HG02852 (cell line): ENCODE results near the gene PYGO1.
"Not testable (repeated sequence)": the region's sequence is repeated elsewhere in the genome, so short reads cannot be mapped to it uniquely, and the experiment has no call there.

Experiments
- ATAC-seq: cut with Tn5 transposase; IDR thresholded peaks from one replicate; pipeline ENCODE4 v1.9.1; 2021; ENCODE audit warnings: mild to moderate bottlenecking, moderate library complexity; ENCODE audit not compliant: unreplicated experiment

PYGO1 gene

GRCh38 chr15:55513621-55514413 lies 74.3 kb downstream of the PYGO1 start:
- not testable (repeated sequence) for ATAC-seq

- ATAC-seq: no peak
These were observed 75.0 kb downstream of the PYGO1 start for GRCh38 chr15:55513152-55513551.

GRCh38 chr15:55507567-55507966 lies 80.6 kb downstream of the PYGO1 start:
- ATAC-seq: no peak

GRCh38 chr15:55505407-55505806 lies 82.7 kb downstream of the PYGO1 start:
- not testable (repeated sequence) for ATAC-seq

- no peak for ATAC-seq
These were observed 89.0 kb downstream of the PYGO1 start for GRCh38 chr15:55499151-55499550.

- peak; percentile 99 for ATAC-seq
These were observed 89.8 kb downstream of the PYGO1 start for GRCh38 chr15:55498109-55498938.

GRCh38 chr15:55496716-55497115 lies 91.4 kb downstream of the PYGO1 start:
- ATAC-seq: no peak

- ATAC-seq: no peak
These were observed 93.2 kb downstream of the PYGO1 start for GRCh38 chr15:55494931-55495330.

GRCh38 chr15:55488952-55489600 lies 99.1 kb downstream of the PYGO1 start:
- ATAC-seq: not testable (repeated sequence)
